ENCODE measurements around the gene INO80C. TPM values are rescaled to one million over a fixed set of nuclear protein-coding genes. Genes with fewer than 3 reads are reported as not detected.

Gene INO80C
- 3.1 and 4.0 TPM in 2 replicates for total RNA-seq

GRCh38 chr18:35497370-35498197, at the start of gene INO80C:
TSS of gene INO80C (minus strand) at chr18:35497960. CDS start at chr18:35497874, 86 bp downstream.

Other genes starting within 250 kb of the INO80C start
- 14.5 and 15.1 TPM in 2 replicates for gene ZSCAN30, start 207.7 kb downstream of the INO80C start, total RNA-seq
- gene ZNF24, start 153.5 kb downstream of the INO80C start, total RNA-seq: 25.7 and 26.3 TPM in 2 replicates
- 2.8 and 3.1 TPM in 2 replicates for gene ZNF396, start 120.6 kb downstream of the INO80C start, total RNA-seq
- 93.9 and 114 TPM in 2 replicates for gene GALNT1, start 83.8 kb upstream of the INO80C start, total RNA-seq

Measured in smooth muscle cell of bladder (primary cell).